Colonic mucosa (tissue), 4 donors: ENCODE results near the gene MACROH2A1. TPM values are rescaled to one million over a fixed set of nuclear protein-coding genes. Genes with fewer than 3 reads are reported as not detected.
"Not testable (repeated sequence)": the region's sequence is repeated elsewhere in the genome, so short reads cannot be mapped to it uniquely, and the experiment has no call there.

Experiments used
- DNase-seq: peaks from one replicate; pipeline ENCODE4 v3.0.0-alpha.2; 2020
- H3K27ac ChIP-seq: fragments of 200-600 bp; one replicate; pipeline ENCODE4 v1.8.0; 2021
- H3K27me3 ChIP-seq: fragments of 200-600 bp; one replicate; pipeline ENCODE4 v1.8.0; 2021
- H3K36me3 ChIP-seq: fragments of 200-600 bp; one replicate; pipeline ENCODE4 v1.8.0; 2021
- H3K4me1 ChIP-seq: fragments of 200-600 bp; one replicate; pipeline ENCODE4 v1.8.0; 2021; ENCODE audit warnings: mild to moderate bottlenecking
- H3K4me3 ChIP-seq: fragments of 200-600 bp; one replicate; pipeline ENCODE4 v1.8.0; 2021
- H3K9ac ChIP-seq, 2 donors: one replicate each; pipeline ENCODE4 v1.7.0; 2013; ENCODE audit warnings: control low read depth in 2 of 2, low read depth in 2 of 2, low read length in 2 of 2
- H3K9me3 ChIP-seq: fragments of 200-600 bp; one replicate; pipeline ENCODE4 v1.8.0; 2021
- intact Hi-C: fragments of 100-400 bp; cut with DNase I; formaldehyde crosslinking; loops from one replicate; pipeline ENCODE4 v1.14.1; 2022
- total RNA-seq, 2 donors: library from RNA; stranded (reverse); fragmentation: NEBNext Ultra II Directional in 1 of 2; extraction: Animal tissue kit (Norgen Biotek cat#: 25700) in 1 of 2; gene quantifications; one replicate each; pipeline ENCODE4 v1.2.1, GENCODE V29; 2021
- TF ChIP-seq, protein P1 (sequence below): fragments of 200-600 bp; IDR thresholded peaks from one replicate; pipeline ENCODE4 v1.8.0; 2022; ENCODE audit warnings: antibody characterized with exemption, mild to moderate bottlenecking
- donor health status: healthy.
- donor health status: DM: no; HTN: no; CAD: no.
- donor health status: DM: no; HTN: no; CAD: no.

MACROH2A1 gene
- total RNA-seq, 2 donors from 2014 or later, result 191 to 323 TPM

DNA sequence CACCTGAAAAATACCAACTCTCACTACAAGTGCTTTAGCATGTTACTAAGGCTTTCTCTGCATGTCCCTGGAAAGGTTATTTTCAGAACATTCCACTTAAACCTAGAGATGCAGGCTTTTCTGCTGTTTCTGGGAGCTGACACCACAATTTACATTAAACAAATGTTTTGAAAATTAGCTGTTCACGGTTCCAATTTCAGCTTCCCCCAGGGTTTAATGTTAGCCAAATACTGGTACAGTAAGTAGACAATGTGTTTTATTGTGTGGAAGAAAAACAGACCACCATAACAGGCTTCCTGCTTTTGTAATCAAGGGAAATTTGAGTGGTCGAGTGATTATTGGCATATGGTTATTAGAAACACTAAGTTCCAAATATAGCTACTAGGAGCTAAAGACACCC, 32.0 kb downstream of the MACROH2A1 start:
- TF ChIP-seq, protein P1, sequence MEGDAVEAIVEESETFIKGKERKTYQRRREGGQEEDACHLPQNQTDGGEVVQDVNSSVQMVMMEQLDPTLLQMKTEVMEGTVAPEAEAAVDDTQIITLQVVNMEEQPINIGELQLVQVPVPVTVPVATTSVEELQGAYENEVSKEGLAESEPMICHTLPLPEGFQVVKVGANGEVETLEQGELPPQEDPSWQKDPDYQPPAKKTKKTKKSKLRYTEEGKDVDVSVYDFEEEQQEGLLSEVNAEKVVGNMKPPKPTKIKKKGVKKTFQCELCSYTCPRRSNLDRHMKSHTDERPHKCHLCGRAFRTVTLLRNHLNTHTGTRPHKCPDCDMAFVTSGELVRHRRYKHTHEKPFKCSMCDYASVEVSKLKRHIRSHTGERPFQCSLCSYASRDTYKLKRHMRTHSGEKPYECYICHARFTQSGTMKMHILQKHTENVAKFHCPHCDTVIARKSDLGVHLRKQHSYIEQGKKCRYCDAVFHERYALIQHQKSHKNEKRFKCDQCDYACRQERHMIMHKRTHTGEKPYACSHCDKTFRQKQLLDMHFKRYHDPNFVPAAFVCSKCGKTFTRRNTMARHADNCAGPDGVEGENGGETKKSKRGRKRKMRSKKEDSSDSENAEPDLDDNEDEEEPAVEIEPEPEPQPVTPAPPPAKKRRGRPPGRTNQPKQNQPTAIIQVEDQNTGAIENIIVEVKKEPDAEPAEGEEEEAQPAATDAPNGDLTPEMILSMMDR, result no peak
- Histone ChIP-seq H3K9ac (no peak overlapping the region), H3K9me3 (no peaks in the 10 kb centered on the region), H3K4me1 (peaks cover 12% of the 10 kb centered on the region), H3K27me3 (no peaks in the 10 kb centered on the region), H3K27ac (no peak overlapping the region), H3K4me3 (no peak overlapping the region), H3K36me3 (peaks cover 19% of the 10 kb centered on the region)
- intact Hi-C loops, result no loop called here
- no peak for DNase-seq

DNA sequence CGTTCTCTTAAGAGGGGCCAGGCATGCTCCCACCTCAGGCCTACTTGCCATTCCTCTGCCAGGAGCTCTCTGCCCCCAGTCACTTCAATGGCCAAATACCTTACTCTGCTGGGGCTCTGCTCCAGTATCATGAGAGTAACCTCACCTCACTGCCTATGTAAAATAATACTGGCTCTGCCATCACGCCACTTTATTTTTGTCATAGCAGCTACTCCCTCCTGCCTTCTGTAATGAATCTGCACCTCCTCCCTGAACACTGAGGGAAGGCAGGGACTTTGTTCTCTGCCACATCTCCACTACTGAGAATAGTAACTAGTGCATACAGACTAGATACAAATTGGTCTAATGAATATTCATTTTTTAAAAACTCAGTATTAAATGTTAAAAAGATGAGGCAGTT, 33.8 kb downstream of the MACROH2A1 start:
- Histone ChIP-seq H3K36me3 (peaks cover 17% of the 10 kb centered on the region), H3K4me3 (no peak overlapping the region), H3K4me1 (peaks cover 8% of the 10 kb centered on the region), H3K27me3 (no peaks in the 10 kb centered on the region), H3K27ac (peak overlapping the region; percentile 38), H3K9ac (no peak overlapping the region), H3K9me3 (no peaks in the 10 kb centered on the region)
- no peak for DNase-seq
- TF ChIP-seq, protein P1, result no peak
- intact Hi-C loops, result no loop called here

DNA sequence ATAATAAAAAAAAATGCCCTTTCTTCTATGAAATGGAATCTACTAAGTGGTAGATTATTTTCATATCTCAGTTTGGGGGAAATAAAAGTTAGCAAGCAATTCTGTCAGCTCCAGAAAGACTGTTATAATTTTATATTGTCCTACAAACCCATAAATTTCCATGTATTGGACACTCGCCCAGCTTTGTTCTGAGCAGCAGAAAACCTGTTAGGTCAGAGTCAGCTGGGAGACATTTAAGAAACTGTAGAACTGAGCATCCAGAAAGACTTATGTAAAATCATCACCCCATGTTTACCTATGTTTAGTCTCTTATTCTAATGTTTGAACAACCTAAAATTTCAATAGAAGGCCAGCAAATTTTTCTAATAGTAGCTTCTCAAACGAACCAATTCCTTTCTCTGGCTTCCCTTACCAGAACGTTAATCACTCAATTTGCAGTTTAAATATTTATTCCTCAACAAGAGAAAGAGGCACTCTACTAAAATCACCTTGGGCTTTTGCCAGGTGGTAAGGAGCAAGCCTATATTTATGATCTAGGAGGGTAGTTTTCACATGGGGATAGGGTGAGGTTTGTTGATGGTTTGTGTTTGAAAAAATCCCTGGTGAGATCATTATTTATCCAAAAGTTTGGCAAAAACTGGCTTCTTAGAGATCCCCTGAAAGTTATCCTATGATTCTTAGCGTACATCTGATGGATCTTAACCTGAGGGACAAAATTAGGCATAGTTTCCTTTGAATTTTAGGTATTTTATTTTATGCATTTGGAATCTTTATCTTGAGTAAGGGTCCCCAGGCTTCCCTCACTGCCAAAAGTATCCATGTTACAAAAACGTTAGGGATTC, 34.4 kb downstream of the MACROH2A1 start:
- H3K27ac ChIP-seq, result peak overlapping the region; percentile 38
- TF ChIP-seq, protein P1, result no peak
- peaks cover 11% of the 10 kb centered on the region for H3K36me3 ChIP-seq

DNA sequence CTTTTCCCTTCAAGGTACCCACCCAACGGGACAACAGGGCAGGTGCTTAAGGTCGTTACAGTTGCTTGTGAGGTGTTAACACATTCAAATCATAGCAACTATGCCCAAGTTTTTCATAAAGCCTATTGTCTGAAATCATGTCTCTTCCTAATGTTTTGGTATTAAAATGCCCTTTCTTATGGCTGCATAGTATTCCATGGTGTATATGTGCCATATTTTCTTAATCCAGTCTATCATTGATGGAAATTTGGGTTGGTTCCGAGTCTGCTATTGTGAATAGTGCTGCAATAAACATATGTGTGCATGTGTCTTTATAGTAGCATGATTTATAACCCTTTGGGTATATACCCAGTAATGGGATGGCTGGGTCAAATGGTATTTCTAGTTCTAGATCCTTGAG, 35.7 kb downstream of the MACROH2A1 start:
- DNase-seq, H3K27me3 ChIP-seq, H3K9me3 ChIP-seq, H3K4me3 ChIP-seq, H3K9ac ChIP-seq, H3K4me1 ChIP-seq, intact Hi-C loops, H3K27ac ChIP-seq, H3K36me3 ChIP-seq: not testable (repeated sequence)

More for the DNA sequence above, 34.4 kb downstream of the MACROH2A1 start:
- no peak overlapping the region for H3K4me3 ChIP-seq
- H3K27me3 ChIP-seq, result no peaks in the 10 kb centered on the region
- H3K9me3 ChIP-seq, result no peaks in the 10 kb centered on the region
- peak; percentile 74 for DNase-seq
- H3K4me1 ChIP-seq, result peaks cover 8% of the 10 kb centered on the region
- intact Hi-C loops, result no loop called here
- H3K9ac ChIP-seq, result no peak overlapping the region

DNA sequence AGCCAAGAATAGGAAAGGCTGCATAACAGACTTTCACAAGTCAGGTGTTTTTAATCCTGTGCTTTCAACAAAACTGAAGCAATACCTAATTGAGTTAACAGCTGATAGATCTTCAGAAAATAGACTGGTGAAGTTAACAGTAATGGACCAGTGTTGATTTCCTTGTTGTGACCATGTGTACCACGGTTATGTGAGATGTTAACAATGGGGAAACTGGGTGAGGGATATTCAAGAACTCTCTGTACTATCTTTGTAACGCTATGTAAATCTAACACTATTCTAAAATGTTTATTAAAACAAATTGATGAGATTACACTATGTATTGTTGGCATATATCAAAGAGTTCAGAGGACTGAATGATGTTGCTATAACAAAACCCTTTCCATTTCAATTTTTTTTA, 36.9 kb downstream of the MACROH2A1 start:
- Histone ChIP-seq H3K4me3 (no peak overlapping the region), H3K36me3 (no peaks in the 10 kb centered on the region), H3K27ac (no peak overlapping the region), H3K27me3 (no peaks in the 10 kb centered on the region), H3K9me3 (no peaks in the 10 kb centered on the region), H3K9ac (no peak overlapping the region), H3K4me1 (peaks cover 8% of the 10 kb centered on the region)
- no peak for DNase-seq
- intact Hi-C loops, result no loop called here
- TF ChIP-seq, protein P1, result no peak
